ENCODE data around the gene CAPNS1.
"Not testable (repeated sequence)": the region's sequence is repeated elsewhere in the genome, so short reads cannot be mapped to it uniquely, and the experiment has no call there.

Gene CAPNS1

GRCh38 chr19:36169084-36169760, 29.4 kb downstream of the CAPNS1 start:
- no peak for TF ChIP-seq BACH2 (CRISPR knock-in tag; IDR thresholded peaks at IDR 0.05; ENCODE audit: borderline replicate concordance)
- TF ChIP-seq SNAI2 (CRISPR knock-in tag; IDR thresholded peaks at IDR 0.05): no peak
- TF ChIP-seq CSDC2 (CRISPR knock-in tag; IDR thresholded peaks at IDR 0.05): no peak
- TF ChIP-seq ZNF70 (CRISPR knock-in tag; IDR thresholded peaks at IDR 0.05): no peak
- TF ChIP-seq ZNF565 (CRISPR knock-in tag; conservative IDR thresholded peaks at IDR 0.05; ENCODE audit: low read depth): no peak
- TF ChIP-seq PATZ1 (CRISPR knock-in tag; IDR thresholded peaks at IDR 0.05; ENCODE audit: borderline replicate concordance): no peak
- TF ChIP-seq TCF4 (CRISPR knock-in tag; IDR thresholded peaks at IDR 0.05; ENCODE audit: borderline replicate concordance): peak; percentile 12; the same call in 1 of the 2 replicates
- no peak for TF ChIP-seq TOX (CRISPR knock-in tag; IDR thresholded peaks at IDR 0.05; ENCODE audit: borderline replicate concordance)
- TF ChIP-seq CREB5 (CRISPR knock-in tag; IDR thresholded peaks at IDR 0.05; ENCODE audit: low read depth): no peak
- 0 out of 2 replicates have a peak, but pooled peaks have one; percentile 8 for TF ChIP-seq ISL1 (CRISPR knock-in tag; IDR thresholded peaks at IDR 0.05)
- no peak for TF ChIP-seq GLIS3 (CRISPR knock-in tag; IDR thresholded peaks at IDR 0.05)
- peak; percentile 12; the same call in 2 of the 3 replicates for ATAC-seq

- ATAC-seq: no peak
- TF ChIP-seq GLIS3 (CRISPR knock-in tag; IDR thresholded peaks at IDR 0.05): no peak
- TF ChIP-seq ARNTL (CRISPR knock-in tag; IDR thresholded peaks at IDR 0.05; ENCODE audit: borderline replicate concordance, low read depth): no peak
- TF ChIP-seq CSDC2 (CRISPR knock-in tag; IDR thresholded peaks at IDR 0.05): no peak
- TF ChIP-seq TOX (CRISPR knock-in tag; IDR thresholded peaks at IDR 0.05; ENCODE audit: borderline replicate concordance): no peak
- TF ChIP-seq ESRRG (CRISPR knock-in tag; IDR thresholded peaks at IDR 0.05): no peak
- no peak for TF ChIP-seq OSR1 (CRISPR knock-in tag; IDR thresholded peaks at IDR 0.05)
- no peak for TF ChIP-seq ZNF70 (CRISPR knock-in tag; IDR thresholded peaks at IDR 0.05)
- TF ChIP-seq PPARA (CRISPR knock-in tag; IDR thresholded peaks at IDR 0.05; ENCODE audit: borderline replicate concordance): no peak
- no peak for TF ChIP-seq POU6F1 (CRISPR knock-in tag; IDR thresholded peaks at IDR 0.05; ENCODE audit: borderline replicate concordance, low read depth)
Measured at GRCh38 chr19:36172852-36173251, 33.0 kb downstream of the CAPNS1 start.

- not testable (repeated sequence) for ATAC-seq
Measured at GRCh38 chr19:36173846-36174245, 34.0 kb downstream of the CAPNS1 start.

GRCh38 chr19:36179077-36179476, 39.2 kb downstream of the CAPNS1 start:
- not testable (repeated sequence) for ATAC-seq

GRCh38 chr19:36182612-36183244, 42.9 kb downstream of the CAPNS1 start:
- no peak for ATAC-seq
- TF ChIP-seq CREB5 (CRISPR knock-in tag; IDR thresholded peaks at IDR 0.05; ENCODE audit: low read depth) (no peak), ZC3H10 (CRISPR knock-in tag; IDR thresholded peaks at IDR 0.05) (no peak), TOX (CRISPR knock-in tag; IDR thresholded peaks at IDR 0.05; ENCODE audit: borderline replicate concordance) (no peak), GLIS3 (CRISPR knock-in tag; IDR thresholded peaks at IDR 0.05) (no peak), POU6F1 (CRISPR knock-in tag; IDR thresholded peaks at IDR 0.05; ENCODE audit: borderline replicate concordance, low read depth) (no peak), ZFP3 (CRISPR knock-in tag; IDR thresholded peaks at IDR 0.05) (no peak), SNAI2 (CRISPR knock-in tag; IDR thresholded peaks at IDR 0.05) (no peak), PATZ1 (CRISPR knock-in tag; IDR thresholded peaks at IDR 0.05; ENCODE audit: borderline replicate concordance) (no peak), TCF4 (CRISPR knock-in tag; IDR thresholded peaks at IDR 0.05; ENCODE audit: borderline replicate concordance) (no peak), CSDC2 (CRISPR knock-in tag; IDR thresholded peaks at IDR 0.05) (no peak), ZFP30 (CRISPR knock-in tag; IDR thresholded peaks at IDR 0.05) (no peak), CSRNP3 (CRISPR knock-in tag; IDR thresholded peaks at IDR 0.05) (no peak), ZNF565 (CRISPR knock-in tag; conservative IDR thresholded peaks at IDR 0.05; ENCODE audit: low read depth) (no peak), BACH2 (CRISPR knock-in tag; IDR thresholded peaks at IDR 0.05; ENCODE audit: borderline replicate concordance) (no peak), ZNF70 (CRISPR knock-in tag; IDR thresholded peaks at IDR 0.05) (no peak)

All from SK-N-SH treated with all-trans-retinoic acid at 6 μM for 48 hours (cell line).